ENCODE data around the gene SPATA2.

SPATA2 gene

DNA sequence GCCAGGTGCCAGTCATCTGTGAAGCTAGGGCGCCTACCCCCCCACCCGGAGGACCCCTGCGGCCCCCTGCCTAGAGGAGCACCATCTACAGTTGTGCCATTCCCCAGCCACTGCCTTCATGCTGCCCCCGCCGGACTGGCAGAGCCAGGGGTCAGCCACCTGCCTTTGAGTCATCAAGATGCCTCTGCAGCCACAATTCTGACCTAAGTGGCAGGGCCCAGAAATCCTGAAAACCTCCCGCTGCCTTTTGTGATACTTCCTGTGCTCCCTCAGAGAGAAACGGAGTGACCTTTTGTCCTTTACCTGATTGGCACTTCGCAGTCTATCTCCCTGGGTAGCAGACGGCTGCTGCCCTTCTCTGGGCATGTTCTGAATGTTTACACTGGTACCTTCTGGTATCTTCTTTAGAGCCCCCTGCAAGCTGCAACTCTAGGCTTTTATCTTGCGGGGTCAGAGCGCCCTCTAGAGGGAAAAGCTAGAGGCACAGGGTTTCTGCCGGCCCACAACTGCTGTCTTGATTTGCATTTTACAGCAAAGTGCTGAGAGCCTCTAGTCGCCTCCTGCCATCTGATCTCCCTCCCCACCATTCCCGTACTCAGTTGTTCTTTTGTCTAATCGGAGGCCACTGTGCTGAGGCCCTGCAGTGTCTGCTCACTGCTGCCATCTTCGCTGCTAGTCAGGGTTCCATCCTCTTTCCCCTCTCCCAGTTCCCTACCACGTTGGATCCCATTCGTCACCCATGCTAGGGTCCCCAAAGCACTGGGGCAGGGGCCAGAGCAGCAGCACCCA, 26.9 kb downstream of the SPATA2 start:
- peak; percentile 66 to 98 (median 84) for DNase-seq
- intact Hi-C loops (cut with DNase I) = loop anchor here (1.0 to 5.0 kb wide), 4 partner anchors 40 to 277 kb away; partner anchors contain the start of genes B4GALT5 and SLC9A8

DNA sequence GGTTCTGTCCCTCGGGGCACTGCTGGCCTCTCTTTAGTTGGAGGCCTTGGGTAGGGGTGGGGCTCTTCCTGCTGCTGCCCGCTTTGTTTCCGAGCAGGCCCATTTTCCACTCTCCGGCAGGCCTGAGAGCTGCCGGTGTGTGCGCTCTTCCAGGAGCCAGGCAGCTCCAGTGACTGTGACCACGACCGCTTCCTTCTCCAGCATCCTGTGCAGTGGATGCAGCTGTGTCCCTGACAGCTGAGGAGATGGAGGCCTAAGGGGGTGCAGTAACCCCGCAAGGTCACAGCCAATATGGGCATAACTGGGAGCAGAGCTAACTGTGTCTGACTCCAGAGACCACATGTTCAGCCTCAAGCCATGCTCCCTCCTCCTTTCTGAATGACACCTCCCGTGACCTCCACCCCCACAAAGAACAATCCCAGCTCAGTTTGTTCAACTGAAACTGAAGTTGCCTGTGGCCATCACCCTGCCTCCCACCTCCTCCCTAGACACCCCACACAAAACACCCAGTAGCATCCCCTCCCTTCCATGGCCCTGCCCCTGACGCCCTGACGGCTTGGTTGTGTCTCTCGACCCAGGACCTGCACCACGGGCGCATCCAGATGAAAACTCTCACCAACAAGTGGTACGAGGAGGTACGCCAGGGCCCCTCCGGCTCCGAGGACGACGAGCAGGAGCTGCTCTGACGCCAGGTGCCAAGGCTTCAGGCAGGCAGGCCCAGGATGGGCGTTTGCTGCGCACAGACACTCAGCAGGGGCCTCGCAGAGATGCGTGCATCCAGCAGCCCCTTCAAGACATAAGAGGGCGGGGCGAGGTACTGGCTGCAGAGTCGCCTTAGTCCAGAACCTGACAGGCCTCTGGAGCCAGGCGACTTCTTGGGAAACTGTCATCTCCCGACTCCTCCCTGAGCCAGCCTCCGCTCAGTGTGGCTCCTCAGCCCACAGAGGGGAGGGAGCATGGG, 27.8 kb downstream of the SPATA2 start:
- intact Hi-C loops (cut with DNase I) = loop anchor here (1.0 to 5.0 kb wide), 4 partner anchors 41 to 276 kb away; partner anchors contain the start of genes B4GALT5 and SLC9A8
- DNase-seq = peak in 1 of 10 donors; percentile 73

DNA sequence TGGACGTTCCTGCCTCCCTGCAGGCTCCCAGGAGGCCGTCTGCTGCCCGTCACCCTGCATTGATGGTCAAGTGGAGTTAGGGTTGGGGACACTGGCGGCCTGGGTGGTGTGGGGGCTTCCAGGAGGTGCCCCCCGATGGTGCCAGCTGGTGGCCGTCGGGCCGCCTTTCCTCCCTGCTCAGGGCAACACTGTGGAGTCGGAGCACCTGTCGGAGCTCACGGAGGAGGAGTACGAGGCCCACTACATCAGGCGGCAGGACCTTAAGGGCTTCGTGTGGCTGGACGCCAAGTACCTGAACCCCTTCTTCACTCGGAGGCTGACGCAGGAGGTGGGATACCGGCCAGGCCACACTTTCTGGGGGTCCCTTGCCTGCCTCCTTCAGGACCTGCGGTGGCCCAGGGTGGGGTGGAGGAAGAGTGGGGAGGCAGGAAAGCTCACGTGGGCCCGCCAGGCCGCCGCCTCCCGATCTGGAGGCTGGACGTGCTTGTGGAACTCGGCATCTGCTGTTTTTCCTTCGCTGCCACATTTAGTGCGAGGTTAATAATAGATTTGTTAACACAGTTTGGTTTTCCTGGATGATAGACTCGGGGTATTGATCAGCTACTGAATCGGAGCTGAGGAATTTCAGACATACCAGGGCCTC, 28.6 kb downstream of the SPATA2 start:
- intact Hi-C loops (cut with DNase I) = loop anchor here (5.0 kb wide), 1 partner anchor 174 kb away; the partner anchor contains the start of gene B4GALT5
- peak in 2 of 10 donors; percentile 86 to 92 for DNase-seq

DNA sequence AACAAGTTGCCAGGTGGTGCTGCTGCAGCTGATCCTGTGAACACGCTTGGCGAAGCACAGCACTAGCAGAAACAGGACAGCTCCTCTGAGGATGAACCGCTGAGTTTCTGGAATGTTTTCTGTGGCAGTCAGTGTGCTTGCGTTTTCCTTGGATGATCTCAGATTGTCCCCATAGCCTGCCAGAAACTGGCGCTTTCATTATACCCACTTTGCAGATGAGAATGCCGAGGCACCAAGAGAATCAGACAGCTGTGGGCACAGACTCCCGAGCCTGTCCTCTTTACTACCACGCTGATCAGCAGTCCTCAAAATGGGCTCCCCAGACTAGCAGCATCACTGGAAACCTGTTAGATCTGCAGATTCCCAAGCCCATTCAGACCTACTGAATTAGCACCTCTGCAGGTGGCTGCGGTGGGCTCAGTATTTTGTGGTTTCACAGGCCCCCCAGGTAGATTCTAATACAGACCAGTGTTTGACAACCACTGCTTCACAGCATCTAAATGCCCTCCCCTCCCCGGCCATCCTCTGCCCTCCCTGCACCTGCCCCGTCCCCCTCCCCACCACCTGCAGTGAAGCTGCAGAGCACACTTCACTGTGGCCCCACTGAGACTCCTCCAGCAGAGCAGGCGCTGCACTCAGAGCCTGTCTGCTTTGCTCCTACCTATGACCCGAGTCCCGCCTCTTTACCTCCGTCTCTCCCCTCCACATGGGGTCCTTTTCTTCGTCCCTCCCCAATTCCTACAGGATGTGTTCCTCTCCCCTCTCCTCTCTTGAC, 29.6 kb downstream of the SPATA2 start:
- DNase-seq = no peak
- intact Hi-C loops (cut with DNase I) = loop anchor here (5.0 kb wide), 1 partner anchor 173 kb away; the partner anchor contains the start of gene B4GALT5

DNA sequence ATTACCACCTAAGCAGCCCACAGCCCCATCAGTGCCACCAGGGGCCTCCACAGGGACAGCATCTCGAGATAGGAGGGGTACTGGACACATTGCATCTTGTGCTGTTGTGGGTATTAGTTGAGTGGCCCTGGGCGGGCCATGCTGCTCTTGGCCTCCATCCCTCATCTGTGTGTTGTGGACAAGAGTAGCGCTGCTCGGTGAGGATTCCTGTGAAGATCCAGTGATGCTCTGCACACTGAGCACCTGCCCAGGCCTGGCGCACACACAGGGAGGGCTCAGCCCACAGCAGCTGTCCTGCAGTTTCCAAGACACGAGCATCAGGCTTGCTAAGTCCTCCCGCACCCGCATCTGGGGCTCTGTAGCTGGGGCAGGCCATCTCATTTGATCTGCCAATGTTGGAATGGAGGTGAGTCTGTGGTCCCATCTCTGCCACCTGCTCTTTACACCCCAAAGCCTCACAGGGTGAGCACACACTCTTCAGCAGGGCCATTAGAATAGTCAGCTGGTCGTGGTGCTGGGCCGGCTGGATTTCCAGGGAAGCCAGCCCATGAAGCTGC, 32.0 kb downstream of the SPATA2 start:
- peak in 1 of 10 donors; percentile 64 for DNase-seq
- intact Hi-C loops (cut with DNase I) = no loop called here

DNA sequence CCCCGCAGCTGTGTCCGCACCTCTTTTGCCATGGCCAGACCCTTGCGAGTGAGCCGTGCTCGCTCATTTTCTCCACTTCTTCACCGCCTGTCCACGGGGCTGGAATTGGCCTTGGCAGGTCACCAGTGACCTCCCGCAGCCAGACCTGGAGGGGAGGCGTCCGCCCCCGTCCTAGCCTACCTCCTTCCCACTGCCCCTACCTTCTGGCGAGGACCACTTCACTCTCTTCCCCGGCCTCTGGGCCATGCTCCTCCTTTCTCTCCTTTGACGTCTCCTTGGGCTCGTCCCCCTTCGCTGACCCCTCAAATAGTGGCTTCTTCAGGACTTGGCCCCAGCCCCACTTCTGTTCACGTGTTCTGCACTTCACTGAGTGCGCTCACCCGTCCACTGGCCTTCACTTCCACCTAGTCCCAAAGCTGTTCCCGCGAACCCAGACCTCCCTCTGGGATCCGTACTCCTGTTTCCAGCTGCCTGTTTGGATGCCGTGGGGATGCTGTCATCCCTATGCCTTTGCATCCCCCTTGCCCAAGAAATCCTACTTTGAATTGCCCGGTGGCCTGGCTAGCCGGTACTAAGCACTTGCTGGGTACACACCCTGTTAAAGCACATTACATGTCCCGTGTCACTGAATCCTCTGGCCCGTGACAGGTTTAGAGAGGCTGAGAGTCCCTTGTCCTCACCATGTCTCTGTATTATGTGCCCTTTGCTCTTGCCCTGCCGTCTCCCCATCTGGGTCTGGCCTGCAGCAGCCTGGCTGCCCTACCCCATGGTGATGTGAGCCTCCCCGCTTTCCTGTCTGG, 33.0 kb downstream of the SPATA2 start:
- DNase-seq = peak in 1 of 10 donors; percentile 57
- intact Hi-C loops (cut with DNase I) = no loop called here

DNA sequence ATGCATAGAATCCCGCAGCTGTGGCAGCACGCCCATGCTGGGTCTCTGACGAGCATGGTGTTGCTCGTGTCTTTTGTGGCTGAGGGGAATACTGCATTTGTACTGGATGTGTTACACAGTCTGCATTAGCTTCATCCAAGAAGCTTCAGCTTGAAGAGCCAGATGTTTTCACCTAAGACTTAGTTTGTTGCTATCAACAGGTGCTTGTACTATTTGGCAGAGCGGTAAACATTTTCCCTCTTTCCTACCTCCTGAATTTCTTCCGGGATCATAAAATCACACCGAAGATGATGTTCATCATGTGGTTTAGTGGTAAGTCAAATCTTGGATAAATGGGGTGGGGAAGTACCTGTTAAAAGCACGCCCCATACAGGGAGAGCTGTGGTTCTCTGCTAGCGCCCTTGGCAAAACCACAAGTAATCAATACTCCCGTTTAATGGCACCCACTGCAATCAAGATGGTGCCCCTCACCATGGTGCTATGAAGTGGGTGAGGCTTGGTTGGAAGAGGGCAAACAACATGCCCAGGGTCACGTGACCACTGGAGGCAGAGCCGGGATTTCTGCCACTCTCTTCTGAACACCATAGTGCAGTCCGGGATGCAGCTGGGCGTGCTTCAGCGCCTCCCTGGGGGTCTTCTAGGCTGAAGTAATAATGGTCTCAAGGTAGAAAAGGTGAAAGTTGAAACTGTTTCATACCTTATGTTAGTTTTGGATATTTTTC, 34.4 kb downstream of the SPATA2 start:
- intact Hi-C loops (cut with DNase I) = no loop called here
- DNase-seq = peak in 1 of 10 donors; percentile 45

DNA sequence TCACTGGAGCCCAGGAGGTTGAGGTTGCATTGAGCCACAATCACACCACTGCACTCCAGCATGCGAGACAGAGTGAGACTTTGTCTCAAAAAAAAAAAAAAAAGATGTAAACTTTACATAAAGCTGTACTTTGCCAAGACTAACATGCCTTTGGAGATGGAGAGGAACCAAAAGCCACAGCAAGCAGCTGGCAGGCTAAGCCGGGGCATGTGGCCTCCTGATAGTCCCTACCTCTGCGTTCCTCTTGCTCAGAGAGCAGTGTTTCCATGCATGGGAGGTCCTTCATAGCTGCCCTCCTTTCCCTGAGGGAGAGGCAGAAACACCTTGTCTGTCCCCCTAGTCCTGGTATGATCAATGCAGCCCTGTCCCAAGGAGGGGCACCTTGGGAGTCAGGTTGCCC, 35.2 kb downstream of the SPATA2 start:
- intact Hi-C loops (cut with DNase I) = no loop called here
- DNase-seq = no peak

DNA sequence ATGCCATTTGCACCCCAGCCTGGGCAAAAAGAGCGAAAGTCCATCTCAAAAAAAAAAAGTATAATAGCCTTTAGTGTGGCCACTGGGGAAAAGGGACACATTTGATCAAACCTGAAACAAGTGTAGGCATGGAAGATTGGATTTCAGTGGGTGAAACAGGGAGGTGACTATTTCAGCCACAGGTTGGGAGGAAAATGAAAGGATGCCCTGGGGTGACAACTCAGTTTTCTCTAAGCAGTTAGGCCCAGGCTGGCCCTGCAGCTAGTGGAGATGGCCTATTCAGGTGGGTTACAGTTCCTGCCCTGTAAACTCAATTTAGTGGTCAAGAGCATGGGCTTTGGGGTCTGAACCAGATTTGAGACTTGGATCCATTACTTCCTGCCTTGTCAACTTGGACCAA, 36.4 kb downstream of the SPATA2 start:
- intact Hi-C loops (cut with DNase I) = no loop called here

DNA sequence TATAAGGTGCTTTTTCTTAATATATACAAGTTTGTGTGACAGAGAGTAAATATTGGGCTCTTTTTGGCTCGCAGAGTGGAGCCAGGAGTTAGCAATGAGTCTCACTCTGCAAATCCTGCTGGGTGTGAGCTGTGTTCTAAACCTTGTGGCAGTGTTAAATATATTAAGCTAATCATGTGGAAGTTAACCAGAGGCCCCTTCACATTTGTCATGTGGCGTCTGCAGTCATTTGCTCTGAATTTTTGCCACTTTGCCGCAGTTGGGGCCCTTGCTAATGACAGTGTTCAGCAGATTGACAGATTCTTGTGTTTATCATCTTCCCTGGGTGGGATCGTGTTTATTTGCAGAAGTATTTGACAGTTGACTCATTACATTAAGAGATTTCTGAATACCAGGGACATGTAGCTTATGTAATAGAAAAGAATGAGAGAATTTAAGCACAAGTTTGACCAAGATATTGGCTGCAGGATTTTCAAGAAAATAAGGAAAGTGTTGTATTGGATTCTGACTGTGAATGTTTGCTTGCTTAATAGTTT, 37.9 kb downstream of the SPATA2 start:
- no peak for DNase-seq
- intact Hi-C loops (cut with DNase I) = no loop called here

More for the DNA sequence above, 36.4 kb downstream of the SPATA2 start:
- no peak for DNase-seq

DNA sequence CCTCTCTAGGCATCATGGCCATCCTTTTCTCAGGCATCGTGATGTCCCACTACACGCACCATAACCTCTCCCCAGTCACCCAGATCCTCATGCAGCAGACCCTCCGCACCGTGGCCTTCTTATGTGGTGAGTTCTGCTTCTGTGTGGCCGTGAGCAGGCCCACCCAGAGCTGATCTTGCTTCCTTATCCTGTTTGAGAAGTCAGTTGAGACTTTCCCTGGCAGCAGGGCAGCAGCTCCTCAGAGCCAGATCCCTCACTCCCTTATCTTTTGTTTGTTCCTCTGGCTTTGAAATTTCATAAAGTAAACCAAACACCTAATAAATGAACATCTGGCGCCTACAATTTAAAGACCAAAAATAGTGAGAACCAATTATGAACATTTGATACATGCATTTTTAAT, 40.6 kb downstream of the SPATA2 start:
- intact Hi-C loops (cut with DNase I) = no loop called here
- DNase-seq = no peak

DNA sequence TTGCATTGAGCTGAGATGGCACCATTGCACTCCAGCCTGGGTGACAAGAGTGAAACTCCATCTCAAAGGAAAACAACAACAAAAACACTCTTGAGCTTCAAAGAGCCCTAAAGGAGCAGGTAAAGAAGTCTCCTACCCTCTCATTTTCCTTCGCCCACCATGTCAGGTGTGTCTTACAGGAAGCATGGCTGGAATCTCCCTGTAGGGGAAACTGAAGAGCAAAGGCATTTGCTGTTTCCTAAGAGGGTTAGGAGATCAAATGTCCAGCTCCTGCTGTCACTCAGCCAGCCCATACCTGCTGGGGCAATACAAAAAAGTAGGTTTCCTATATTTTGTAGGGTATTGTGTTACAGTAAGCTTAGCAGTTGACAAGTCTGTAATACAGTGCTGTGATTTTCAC, 43.3 kb downstream of the SPATA2 start:
- intact Hi-C loops (cut with DNase I) = no loop called here

DNA sequence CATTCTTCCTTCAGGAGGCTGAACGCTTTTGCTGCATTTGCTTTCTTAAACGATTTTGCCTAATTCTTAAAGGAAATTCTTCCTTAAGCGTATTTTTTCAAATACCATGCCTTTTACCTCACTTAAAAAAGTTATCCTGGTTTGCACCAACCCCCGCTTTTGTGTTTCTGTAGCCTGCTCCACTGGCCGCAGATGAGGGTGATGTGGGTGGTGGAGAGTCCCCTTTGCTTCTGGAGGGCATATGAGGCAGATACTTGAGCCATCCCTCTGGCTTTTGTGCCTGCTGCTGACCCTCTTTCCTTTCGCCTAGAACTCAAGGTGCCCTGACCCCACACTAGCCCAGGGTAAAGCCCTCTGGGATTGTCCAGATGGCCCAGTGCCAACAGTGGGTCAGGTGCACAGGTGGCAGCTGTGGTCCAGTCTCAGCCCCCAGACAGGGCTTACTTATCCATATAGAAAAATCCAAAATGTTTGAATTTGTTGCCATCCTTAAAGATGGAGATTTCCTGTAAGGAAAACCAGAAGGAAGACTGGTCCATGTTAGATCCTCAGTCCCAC, 43.9 kb downstream of the SPATA2 start:
- no peak for DNase-seq
- intact Hi-C loops (cut with DNase I) = no loop called here

More for the DNA sequence above, 43.3 kb downstream of the SPATA2 start:
- DNase-seq = no peak

DNA sequence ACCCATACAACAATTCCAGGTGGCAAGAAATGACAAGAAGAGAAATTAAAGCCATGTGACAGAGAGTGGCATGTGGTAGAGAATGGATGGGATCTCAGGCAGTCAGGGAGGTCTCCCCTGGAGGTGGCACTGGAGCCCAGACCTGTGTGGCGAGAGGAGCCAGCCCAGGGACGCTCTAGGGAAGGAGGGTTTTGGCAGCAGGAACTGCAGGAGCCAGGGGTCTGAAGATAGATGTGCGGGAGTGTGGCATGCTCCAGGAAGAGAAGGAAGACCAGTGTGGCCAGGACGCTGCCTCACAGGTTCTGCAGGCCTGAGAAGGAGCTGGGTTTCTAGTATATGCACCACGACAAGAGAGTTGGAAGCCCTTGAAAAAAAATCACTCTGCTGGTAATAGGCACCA, 45.1 kb downstream of the SPATA2 start:
- no peak for DNase-seq

DNA sequence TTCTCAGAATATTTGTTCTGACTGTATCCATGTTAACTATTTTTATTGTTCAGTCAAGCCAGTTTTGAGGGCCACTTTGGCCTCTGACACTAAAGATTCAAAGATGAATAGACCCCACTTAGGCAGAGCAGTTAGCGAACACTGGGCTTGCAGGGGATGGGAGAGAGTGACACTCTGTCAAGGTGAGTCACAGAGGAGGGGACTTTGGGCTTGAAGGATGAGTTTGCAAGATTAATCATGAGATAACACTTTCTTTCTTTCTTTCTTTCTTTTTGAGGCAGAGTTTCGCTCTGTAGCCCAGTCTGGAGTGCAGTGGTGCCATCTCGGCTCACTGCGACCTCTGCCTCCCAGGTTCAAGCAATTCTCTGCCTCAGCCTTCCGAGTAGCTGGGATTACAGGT, 46.4 kb downstream of the SPATA2 start:
- intact Hi-C loops (cut with DNase I) = no loop called here

More for the DNA sequence above, 45.1 kb downstream of the SPATA2 start:
- intact Hi-C loops (cut with DNase I) = no loop called here

DNA sequence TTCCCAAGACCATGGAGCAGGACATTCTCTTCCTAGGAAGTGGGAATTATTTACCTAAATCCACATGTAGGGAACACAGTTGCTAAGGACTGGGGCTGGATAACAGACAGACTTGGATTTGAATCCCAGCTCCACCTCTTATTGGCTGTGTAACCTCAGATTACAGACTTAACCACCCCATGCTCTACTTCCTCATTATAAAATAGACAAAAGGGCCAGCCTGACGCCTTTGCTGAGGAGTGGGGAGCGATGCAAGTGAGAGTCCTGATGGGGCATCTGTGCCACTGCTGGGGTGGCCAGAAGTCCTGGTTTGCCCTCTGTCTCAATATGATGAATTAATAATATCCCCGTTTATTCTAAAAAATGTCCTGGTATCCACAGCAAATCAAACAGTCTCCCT, 46.8 kb downstream of the SPATA2 start:
- intact Hi-C loops (cut with DNase I) = no loop called here

More for the DNA sequence above, 46.4 kb downstream of the SPATA2 start:
- no peak for DNase-seq

More for the DNA sequence above, 46.8 kb downstream of the SPATA2 start:
- DNase-seq = no peak
